ENCODE measurements around the gene AASDH.

Gene AASDH

DNA sequence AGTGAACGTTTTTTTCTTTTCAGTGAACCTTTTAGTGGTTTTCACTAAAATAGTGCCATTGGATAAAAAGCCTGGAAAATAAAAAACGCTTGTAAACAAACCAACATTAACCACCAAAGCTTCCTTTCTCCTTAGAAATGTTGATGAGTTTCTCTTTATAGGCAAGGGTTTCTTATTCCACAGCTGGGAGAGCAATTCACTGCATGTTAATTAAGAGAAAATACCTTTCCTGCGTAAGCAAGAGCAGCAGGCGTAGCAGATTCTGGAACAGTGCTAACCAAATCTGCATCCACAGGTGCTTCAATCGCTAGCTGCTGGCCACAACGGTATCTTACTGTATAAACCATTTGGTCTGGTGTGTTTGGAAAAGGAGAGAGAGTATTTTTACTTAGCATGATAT is 13.3 kb upstream of the AASDH start:
- Histone ChIP-seq H3K79me2 (ENCODE audit: insufficient read depth, low read length) (no peaks in the 10 kb centered on the region), H3K9ac (ENCODE audit: low read depth, low read length, poor library complexity, severe bottlenecking) (no peak overlapping the region), H3F3A (ENCODE audit: low read depth) (no peaks in the 10 kb centered on the region), H3K4me1 (ENCODE audit: insufficient read depth, low read length, poor library complexity, severe bottlenecking) (no peaks in the 10 kb centered on the region), H3K9me2 (replicated peaks; ENCODE audit: low read depth, low read length) (no peaks in the 10 kb centered on the region), H3K9me3 (ENCODE audit: insufficient read depth, low read depth, low read length) (no peaks in the 10 kb centered on the region), H3K4me3 (ENCODE audit: low read length, poor library complexity, severe bottlenecking) (no peak overlapping the region), H3K36me3 (ENCODE audit: insufficient read depth, low read length) (peaks cover 78% of the 10 kb centered on the region; the same call in 1 of the 2 replicates), H2AFZ (ENCODE audit: low read length) (no peak overlapping the region), H3K27me3 (ENCODE audit: insufficient read depth, low read length, poor library complexity, severe bottlenecking) (no peaks in the 10 kb centered on the region), H3K4me2 (ENCODE audit: low read depth, low read length, poor library complexity, severe bottlenecking) (no peak overlapping the region), H4K20me1 (ENCODE audit: insufficient read depth, low read length, poor library complexity, severe bottlenecking) (no peaks in the 10 kb centered on the region)
- TF ChIP-seq, protein P1, sequence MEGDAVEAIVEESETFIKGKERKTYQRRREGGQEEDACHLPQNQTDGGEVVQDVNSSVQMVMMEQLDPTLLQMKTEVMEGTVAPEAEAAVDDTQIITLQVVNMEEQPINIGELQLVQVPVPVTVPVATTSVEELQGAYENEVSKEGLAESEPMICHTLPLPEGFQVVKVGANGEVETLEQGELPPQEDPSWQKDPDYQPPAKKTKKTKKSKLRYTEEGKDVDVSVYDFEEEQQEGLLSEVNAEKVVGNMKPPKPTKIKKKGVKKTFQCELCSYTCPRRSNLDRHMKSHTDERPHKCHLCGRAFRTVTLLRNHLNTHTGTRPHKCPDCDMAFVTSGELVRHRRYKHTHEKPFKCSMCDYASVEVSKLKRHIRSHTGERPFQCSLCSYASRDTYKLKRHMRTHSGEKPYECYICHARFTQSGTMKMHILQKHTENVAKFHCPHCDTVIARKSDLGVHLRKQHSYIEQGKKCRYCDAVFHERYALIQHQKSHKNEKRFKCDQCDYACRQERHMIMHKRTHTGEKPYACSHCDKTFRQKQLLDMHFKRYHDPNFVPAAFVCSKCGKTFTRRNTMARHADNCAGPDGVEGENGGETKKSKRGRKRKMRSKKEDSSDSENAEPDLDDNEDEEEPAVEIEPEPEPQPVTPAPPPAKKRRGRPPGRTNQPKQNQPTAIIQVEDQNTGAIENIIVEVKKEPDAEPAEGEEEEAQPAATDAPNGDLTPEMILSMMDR (conservative IDR thresholded peaks at IDR 0.05; ENCODE audit: low read length) = no peak
- no peak for TF ChIP-seq EZH2phosphoT487 (IDR thresholded peaks at IDR 0.05; ENCODE audit: borderline replicate concordance)

GRCh38 chr4:56391270-56391669 is 4.0 kb upstream of the AASDH start:
- no peaks in the 10 kb centered on the region for H3K27me3 ChIP-seq (ENCODE audit: insufficient read depth, low read length, poor library complexity, severe bottlenecking)
- H3K9ac ChIP-seq (ENCODE audit: low read depth, low read length, poor library complexity, severe bottlenecking) = no peak overlapping the region
- TF ChIP-seq, protein P1 (conservative IDR thresholded peaks at IDR 0.05; ENCODE audit: low read length) = no peak
- no peak for TF ChIP-seq EZH2phosphoT487 (IDR thresholded peaks at IDR 0.05; ENCODE audit: borderline replicate concordance)
- H3K4me2 ChIP-seq (ENCODE audit: low read depth, low read length, poor library complexity, severe bottlenecking) = no peak overlapping the region
- no peak overlapping the region for H3K4me3 ChIP-seq (ENCODE audit: low read length, poor library complexity, severe bottlenecking)
- no peaks in the 10 kb centered on the region for H3K9me2 ChIP-seq (replicated peaks; ENCODE audit: low read depth, low read length)
- peaks cover 16% of the 10 kb centered on the region for H3K79me2 ChIP-seq (ENCODE audit: insufficient read depth, low read length)
- no peaks in the 10 kb centered on the region for H4K20me1 ChIP-seq (ENCODE audit: insufficient read depth, low read length, poor library complexity, severe bottlenecking)
- no peaks in the 10 kb centered on the region for H3K9me3 ChIP-seq (ENCODE audit: insufficient read depth, low read depth, low read length)
- H3F3A ChIP-seq (ENCODE audit: low read depth) = 0 out of 2 replicates have a peak, but pooled peaks cover 4% of the 10 kb centered on the region
- H3K4me1 ChIP-seq (ENCODE audit: insufficient read depth, low read length, poor library complexity, severe bottlenecking) = peaks cover 22% of the 10 kb centered on the region
- no peak overlapping the region for H2AFZ ChIP-seq (ENCODE audit: low read length)
- peaks cover 8% of the 10 kb centered on the region; the same call in 1 of the 2 replicates for H3K36me3 ChIP-seq (ENCODE audit: insufficient read depth, low read length)

DNA sequence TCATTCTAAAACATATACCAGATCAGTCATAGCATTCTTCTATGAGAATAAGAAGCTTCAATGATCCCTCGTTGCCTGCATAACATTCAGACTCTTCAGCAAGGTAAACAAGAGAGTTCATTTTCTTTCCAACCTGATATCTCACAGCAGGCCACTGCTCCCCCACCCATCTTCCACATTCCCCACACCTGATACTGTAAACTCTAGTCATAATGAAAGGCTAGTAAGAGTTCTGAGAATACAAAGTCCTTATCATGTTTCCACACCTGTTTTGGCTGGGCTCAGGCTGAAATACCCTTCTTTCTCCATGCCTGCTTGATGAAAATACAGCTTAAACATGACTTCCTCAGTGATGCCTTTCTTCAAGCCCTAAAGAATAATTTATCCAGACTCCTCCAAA is 2.3 kb upstream of the AASDH start:
- no peak overlapping the region for H2AFZ ChIP-seq (ENCODE audit: low read length)
- H3K79me2 ChIP-seq (ENCODE audit: insufficient read depth, low read length) = peaks cover 27% of the 10 kb centered on the region

More for the DNA sequence above, 2.3 kb upstream of the AASDH start:
- no peak for TF ChIP-seq EZH2phosphoT487 (IDR thresholded peaks at IDR 0.05; ENCODE audit: borderline replicate concordance)
- TF ChIP-seq, protein P1 (conservative IDR thresholded peaks at IDR 0.05; ENCODE audit: low read length) = no peak
- Histone ChIP-seq H3F3A (ENCODE audit: low read depth) (0 out of 2 replicates have a peak, but pooled peaks cover 4% of the 10 kb centered on the region), H3K36me3 (ENCODE audit: insufficient read depth, low read length) (no peaks in the 10 kb centered on the region; the same call in 1 of the 2 replicates), H3K4me1 (ENCODE audit: insufficient read depth, low read length, poor library complexity, severe bottlenecking) (peaks cover 31% of the 10 kb centered on the region), H3K27me3 (ENCODE audit: insufficient read depth, low read length, poor library complexity, severe bottlenecking) (no peaks in the 10 kb centered on the region), H3K9ac (ENCODE audit: low read depth, low read length, poor library complexity, severe bottlenecking) (no peak overlapping the region), H4K20me1 (ENCODE audit: insufficient read depth, low read length, poor library complexity, severe bottlenecking) (no peaks in the 10 kb centered on the region), H3K9me3 (ENCODE audit: insufficient read depth, low read depth, low read length) (no peaks in the 10 kb centered on the region), H3K4me2 (ENCODE audit: low read depth, low read length, poor library complexity, severe bottlenecking) (peak overlapping the region; percentile 96), H3K9me2 (replicated peaks; ENCODE audit: low read depth, low read length) (no peaks in the 10 kb centered on the region), H3K4me3 (ENCODE audit: low read length, poor library complexity, severe bottlenecking) (peak overlapping the region; percentile 83)

Data from Loucy (cell line).